HCEC 1CT (cell line): Measurements from ENCODE around the gene PANK2.
"Not testable (repeated sequence)": the region's sequence is repeated elsewhere in the genome, so short reads cannot be mapped to it uniquely, and the experiment has no call there.

Experiments used
- DNase-seq: peaks from one replicate; pipeline ENCODE4 v3.0.0-alpha.2; 2017

PANK2 gene

DNA sequence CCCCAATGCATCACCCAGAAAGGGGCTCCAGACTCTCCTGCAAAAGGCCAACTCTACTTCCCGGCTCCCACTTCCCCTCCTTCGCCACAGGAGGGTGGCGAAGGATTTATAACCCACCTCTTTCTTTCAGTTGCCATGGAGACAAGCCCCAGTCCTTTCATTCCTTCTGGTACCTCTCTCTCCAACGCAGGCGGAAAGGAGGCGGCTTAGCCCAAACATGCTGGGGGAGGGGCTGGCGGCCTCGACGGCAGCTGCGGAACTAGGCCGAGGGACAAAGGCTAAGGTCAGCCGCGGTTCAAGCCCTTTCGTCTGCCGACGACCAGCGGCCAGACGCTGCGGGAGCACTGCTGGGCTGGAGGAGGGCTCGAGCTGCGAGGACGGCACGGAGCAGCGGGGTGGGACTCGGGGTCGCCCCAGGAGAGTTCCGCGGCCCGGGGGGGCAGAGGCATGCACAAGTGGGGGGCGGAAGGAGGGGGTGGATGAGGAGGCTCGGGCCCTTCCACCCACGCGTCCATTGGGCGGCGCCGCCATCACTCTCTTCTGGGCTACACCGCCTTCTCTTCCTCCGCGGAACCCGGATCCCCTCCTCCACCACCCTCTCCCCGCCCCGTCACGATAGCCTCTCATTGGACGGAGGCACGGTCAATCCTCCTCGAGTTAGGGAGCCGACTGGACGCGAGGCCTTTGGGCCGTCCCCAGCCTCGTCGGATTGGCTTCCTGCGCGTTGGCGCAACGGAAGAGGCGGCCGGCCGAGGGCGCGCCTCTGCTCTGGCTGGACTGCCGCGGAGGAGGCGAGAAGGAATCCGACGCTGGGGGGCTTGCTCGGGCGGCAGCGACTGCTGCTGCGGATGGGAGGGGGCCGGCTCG is at the start of gene PANK2:
Gene PANK2 (plus strand): TSS at position 766 of the 867 bp plus-strand sequence.
- peak; percentile 98 for DNase-seq

DNA sequence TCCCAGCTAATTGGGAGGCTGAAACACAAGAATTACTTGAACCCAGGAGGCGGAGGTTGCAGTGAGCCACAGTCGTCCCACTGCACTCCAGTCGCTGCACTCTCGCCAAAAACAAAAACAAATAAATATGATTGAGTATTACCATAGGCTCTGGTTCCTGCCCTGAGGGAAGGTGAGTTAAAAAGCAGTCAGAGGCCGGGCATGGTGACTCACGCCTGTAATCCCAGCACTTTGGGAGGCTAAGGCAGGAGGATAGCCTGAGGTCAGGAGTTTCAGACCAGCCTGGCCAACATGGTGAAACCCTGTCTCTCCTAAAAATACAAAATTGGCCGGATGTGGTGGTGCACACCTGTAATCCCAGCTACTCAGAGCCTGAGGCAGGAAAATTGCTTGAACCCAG is 49.0 kb upstream of the PANK2 start:
- DNase-seq: not testable (repeated sequence)

DNA sequence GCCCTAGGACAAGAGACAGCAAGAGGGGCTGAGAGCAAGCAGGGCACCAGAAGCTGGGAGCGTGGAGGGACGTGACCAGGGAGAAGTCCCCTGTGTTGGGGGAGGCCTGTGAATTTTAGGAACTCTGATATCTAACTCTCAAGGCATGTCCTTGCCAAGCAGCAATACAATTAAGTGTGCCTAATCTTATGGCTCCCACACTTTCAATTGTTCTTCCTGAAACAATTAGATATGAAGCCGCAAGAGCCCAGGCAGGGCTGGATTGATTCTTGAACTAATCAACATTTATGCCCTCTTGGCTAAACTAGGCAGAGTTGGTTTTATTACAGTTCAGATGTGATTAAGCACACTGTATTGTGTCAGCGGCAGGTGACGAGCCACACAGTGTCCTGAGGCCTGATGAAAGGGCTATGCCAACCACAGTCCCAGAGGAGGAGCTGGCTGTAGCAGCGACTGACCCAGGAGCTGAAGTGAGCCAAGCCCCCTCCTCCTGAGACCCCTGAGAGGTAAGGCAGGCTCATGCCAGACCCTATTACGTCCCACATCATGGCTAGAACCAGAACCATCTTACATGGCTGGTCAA is 46.7 kb upstream of the PANK2 start:
- DNase-seq: no peak

DNA sequence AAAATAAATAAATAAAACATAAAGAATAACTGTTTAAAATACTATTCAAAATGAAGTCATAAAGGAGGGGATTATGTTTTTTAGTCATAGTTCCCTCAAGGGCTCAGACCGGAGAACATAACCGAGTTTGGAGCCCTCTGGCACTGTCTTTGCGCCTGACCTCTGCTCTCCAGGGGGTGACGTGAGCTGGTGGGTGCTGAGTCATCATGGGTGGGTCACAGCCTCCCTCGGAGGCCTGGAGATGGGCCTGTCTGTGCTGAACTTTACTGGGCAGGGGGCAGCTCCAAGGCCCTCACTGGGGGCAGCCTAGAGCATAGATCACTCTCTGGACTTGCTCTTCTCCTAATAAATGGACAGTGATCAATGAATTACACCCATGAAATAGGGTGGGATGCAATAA is 45.7 kb upstream of the PANK2 start:
- peak; percentile 93 for DNase-seq

DNA sequence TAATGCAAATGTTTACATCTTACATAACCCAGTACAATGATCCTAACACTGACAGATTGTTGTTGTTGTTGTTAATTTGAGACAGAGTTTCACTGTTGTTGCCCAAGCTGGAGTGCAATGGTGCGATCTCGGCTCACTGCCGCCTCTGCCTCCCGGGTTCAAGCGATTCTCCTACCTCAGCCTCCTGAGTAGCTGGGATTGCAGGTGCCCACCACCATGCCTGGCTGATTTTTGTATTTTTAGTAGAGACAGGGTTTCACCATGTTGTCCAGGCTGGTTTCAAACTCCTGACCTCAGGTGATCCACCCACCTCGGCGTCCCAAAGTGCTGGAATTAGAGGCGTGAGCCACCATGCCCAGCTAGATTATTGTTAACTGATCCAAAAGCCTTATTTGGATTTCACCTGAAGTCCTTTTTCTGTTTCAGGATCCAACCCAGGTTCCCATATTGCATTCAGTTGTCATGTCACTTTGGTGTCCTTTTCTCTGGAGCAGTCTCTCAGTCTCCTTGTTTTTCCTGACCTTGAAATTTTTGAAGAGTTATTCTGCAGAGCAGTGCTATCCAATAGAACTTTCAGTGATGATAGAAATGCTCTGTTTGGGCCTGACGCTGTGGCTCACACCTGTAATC is 45.1 kb upstream of the PANK2 start:
- DNase-seq: not testable (repeated sequence)

DNA sequence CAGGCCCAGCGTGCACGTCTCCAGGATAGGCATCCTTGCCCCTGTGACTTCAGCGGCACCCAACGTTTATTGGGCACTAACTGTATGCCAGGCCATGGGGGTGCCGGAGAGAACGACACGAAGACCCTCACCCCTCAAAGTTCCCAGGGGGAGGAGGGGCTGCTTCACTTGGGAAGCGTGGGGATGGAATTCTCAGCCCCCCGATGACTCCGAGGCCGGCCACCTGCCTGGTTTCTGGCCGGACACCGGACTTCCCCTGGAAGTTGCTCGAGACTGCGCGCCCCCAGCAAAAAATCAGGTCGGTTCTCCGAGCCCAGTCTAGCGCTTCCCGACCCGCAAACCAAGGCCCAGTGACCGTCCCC is 42.8 kb upstream of the PANK2 start:
- DNase-seq: no peak

DNA sequence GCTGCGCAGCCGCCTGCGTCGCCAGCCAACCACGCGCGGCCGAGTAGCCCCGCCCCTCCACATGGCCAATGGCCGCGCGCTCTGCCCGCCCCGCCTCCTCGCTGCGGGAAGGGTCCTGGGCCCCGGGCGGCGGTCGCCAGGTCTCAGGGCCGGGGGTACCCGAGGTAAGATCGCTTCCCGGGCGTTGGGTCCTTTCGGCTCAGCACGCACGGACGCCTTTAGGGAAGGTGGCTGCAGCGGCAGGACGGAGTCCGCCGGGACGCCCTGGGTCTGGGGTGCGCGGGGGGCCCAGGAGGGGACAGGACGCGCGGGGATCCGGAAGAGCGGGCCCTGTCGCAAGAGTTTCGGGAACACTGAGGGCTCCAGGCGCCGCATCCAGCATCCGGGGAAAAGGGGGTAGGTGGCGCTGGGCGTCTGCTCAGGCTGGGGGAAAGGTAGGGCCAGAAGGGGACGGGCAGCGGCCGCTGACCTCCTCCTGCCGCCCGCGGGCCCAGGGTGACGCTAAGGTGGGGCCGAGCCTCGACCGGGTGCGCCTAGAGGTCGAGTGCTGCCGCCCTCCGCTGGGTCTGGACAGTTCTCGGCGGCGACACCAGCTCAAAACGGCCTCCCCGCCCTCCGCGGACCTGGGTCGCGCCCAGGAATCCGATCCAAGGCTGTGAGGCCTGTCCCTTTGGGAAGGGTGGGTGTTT is 42.3 kb upstream of the PANK2 start, which contains the start of gene MAVS:
Gene MAVS (plus strand): TSS at position 95 of the 689 bp plus-strand sequence. CDS start 7,791 bp downstream, outside the sequence.
- peak; percentile 76 for DNase-seq

DNA sequence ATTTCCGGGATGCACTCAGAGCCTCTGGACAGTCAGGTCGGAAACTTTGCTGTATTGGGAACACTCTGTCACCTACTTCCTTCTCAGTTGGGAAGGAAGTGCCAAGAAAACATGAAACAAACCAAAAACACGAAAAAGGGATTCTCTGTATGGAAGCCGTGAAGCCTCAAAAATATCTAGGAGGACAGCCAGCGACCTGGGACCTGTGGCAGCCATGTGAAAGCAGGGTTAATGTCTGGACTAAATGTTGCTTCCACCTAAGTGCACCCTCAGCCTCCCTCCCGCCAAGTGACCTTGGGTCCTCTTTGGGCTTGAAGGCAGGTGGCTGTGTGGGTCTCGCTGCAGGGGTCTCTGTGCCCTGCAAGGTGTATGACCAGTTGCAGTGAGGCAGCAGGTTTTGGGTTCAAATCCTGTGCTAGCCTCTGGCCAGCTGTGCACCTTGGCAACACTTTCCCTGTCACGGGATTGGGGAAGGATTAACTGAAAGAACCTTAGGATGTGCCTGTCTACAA is 41.7 kb upstream of the PANK2 start:
- DNase-seq: no peak

DNA sequence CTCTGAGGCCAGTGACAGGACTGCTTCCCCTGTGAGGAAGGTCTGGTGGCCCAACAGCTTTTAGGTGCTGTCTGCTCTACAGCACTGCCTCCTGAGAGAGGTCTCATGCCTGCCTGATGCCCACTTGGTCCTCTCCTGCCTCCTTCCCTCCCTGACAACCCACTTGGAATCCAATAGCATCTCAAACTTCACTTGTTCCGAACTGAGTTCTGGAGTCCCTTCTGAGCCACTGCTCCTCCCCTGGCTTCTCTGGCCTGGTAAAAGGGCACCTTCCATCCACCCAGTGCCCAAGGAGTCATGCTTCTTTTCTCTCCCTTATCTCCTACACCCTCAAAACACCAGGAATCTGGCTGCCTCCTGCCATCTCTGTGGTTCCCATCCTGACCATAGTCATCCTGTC is 40.6 kb upstream of the PANK2 start:
- DNase-seq: no peak

DNA sequence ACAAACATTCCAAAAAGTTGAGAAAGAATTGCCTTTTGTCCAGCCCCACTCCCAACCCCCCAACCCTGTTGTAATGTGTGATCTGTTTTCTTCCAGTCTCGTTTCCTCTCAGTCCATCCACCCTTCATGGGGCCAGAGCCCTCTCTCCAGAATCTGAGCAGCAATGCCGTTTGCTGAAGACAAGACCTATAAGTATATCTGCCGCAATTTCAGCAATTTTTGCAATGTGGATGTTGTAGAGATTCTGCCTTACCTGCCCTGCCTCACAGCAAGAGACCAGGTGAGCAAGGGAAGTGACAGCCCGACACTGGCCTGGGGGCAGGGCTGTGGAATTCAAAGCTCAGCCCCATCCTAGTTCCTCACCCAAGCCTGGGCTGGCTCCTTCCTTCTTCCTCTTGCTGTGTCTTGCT is 34.7 kb upstream of the PANK2 start:
- no peak for DNase-seq

DNA sequence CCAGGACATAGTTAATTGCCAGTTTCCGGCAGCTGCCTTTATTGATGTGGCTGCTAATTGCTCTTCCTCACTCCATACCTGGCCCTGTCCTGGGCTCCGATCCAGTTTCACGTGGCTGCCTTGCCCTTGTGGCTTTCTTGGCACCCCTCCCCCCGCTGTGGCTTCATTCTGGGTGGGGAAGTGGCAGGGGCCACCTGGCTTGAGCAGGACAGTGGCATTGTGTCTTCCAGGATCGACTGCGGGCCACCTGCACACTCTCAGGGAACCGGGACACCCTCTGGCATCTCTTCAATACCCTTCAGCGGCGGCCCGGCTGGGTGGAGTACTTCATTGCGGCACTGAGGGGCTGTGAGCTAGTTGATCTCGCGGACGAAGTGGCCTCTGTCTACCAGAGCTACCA is 31.8 kb upstream of the PANK2 start:
- DNase-seq: no peak

DNA sequence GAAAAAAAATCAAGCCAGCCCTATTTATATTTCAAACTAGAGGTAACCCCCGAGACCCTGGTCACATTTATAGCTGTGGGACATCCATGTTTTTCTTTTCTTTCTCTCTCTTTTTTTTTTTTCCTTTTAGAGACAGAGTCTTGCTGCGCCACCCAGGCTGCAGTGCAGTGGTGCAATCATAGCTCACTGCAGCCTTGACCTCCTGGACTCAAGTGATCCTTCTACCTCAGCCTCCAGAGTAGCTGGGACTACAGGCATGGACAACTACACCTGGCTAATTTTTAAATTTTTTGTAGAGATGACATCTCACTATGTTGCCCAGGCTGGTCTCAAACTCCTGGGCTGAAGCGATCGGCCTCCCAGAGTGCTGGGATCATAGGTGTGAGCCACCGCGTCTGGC is 30.5 kb upstream of the PANK2 start:
- no peak for DNase-seq

DNA sequence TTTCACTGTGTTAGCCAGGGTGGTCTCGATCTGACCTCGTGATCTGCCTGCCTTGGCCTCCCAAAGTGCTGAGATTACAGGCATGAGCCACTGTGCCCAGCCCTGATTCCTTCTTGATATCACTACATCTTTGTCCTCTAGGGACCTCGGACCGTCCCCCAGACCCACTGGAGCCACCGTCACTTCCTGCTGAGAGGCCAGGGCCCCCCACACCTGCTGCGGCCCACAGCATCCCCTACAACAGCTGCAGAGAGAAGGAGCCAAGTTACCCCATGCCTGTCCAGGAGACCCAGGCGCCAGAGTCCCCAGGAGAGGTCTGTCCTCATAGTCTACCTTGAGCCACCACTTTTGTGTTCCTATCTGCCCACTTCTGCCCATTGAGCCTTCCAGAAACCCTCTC is 28.0 kb upstream of the PANK2 start:
- no peak for DNase-seq

DNA sequence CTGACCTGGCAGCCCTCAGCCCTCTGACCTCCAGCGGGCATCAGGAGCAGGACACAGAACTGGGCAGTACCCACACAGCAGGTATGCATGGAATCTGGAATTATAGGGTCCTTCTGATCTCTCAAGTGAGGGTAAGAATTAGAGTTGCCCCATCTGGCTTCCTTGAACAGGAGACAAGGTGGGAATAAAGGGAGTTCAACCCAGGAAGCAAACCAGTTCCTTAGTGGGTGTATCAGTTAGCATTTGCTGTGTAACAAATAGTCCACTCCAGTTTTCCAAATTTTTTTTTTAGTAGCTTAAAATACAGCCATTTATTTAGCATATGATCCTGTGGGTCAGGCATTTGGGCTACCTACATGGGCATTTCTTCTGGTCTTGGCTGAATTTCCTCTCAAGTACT is 26.9 kb upstream of the PANK2 start:
- DNase-seq: no peak

DNA sequence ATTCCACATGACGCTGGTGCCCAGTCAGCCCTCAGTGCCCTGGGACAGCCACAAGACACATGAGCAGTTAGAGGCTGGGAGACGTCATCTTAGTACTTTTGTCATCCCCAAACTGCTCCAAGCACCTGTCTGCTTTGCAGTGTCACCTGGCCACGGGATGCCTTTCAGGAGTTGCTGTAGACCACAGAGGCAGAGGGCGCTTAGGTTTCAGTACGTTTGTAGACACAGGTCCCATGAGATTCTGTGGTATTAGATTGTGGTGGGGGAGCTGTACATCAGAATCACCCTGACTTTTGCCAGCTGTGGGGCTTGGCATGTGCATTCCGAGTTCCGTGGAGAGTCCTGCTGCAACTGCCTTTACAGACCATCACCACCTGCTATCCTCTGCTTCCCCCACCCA is 25.9 kb upstream of the PANK2 start:
- no peak for DNase-seq

DNA sequence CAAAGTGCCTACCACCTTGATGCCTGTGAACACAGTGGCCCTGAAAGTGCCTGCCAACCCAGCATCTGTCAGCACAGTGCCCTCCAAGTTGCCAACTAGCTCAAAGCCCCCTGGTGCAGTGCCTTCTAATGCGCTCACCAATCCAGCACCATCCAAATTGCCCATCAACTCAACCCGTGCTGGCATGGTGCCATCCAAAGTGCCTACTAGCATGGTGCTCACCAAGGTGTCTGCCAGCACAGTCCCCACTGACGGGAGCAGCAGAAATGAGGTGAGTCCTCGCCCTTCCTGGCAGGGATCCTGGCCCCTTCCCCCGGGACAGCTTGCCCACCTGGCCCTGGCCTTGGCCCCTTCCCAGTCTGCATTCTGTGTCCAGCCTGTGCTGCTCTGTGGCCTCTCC is 24.7 kb upstream of the PANK2 start:
- DNase-seq: no peak

DNA sequence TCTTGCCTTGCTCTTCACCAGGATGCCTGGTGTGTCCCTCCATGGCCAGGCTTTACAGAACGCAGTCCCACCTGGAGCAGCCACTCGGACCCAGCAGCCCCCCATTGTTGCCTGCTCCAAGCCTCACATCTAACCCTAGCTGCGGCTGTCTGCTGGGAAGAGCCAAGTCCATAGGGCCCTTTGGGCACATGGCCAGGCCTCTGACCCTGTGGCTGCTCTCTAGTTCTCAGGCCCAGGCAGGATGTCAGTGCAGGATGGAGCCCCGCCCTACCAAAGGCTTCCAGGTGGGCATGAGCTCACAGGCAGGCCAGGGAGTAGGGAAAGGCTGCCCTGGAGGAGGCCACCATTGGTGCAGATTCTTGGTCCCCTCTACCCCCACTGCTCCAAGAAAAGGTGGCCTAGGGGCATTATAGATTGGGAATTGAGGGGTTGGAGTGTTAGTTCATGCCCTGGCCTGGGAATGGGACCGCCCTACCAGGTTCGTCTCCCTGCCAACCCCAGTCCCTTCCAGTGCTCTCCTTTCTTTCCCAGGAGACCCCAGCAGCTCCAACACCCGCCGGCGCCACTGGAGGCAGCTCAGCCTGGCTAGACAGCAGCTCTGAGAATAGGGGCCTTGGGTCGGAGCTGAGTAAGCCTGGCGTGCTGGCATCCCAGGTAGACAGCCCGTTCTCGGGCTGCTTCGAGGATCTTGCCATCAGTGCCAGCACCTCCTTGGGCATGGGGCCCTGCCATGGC is 23.9 kb upstream of the PANK2 start:
- DNase-seq: no peak

DNA sequence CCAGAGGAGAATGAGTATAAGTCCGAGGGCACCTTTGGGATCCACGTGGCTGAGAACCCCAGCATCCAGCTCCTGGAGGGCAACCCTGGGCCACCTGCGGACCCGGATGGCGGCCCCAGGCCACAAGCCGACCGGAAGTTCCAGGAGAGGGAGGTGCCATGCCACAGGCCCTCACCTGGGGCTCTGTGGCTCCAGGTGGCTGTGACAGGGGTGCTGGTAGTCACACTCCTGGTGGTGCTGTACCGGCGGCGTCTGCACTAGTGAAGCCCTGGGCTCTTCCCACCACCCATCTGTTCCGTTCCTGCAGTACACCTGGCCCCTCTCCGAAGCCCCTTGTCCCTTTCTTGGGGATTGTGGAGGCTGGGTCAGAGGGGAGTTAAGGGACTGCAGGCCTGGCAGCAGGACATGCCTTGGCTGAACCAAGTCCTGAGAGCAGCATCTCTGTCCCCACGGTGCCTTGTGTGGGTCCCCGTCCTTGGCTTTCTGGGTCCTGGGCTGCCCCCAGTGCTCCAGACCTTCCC is 23.2 kb upstream of the PANK2 start:
- no peak for DNase-seq

DNA sequence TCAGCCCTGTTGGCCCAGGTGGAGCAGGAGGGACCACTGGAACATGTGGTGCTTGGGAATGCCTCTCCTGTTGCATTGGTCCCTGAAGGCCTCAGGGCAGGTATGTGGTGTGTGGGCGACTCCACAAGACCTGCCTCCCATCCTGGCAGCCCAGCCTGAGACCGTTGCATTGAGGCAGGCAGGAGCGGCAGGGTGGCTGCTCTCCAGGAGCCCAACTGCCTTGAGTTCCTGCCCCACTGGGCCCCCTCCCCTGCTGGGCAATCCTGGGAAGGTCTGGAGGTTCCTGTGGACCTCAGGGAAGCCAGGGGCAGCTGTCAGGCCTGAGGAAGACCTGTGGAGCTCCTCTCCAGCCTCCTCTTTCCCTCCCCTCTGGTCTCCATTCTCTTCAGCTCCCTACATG is 22.7 kb upstream of the PANK2 start:
- DNase-seq: no peak

DNA sequence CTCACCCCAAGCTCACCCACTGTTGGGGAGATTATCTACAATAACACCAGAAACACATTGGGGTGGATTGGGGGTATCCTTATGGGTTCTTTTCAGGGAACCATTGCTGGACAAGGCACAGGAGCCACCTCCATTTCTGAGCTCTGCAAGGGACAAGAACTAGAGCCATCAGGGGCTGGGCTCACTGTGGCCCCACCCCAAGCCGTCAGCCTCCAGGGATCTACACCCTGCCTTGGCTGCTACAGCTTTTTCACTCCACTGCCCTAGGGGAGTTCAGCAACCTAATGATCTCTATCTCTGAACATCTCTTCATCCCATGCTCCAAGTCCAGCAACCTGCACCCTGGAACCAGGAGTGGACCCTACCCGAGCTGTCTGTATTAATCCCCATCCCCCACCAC is 21.4 kb upstream of the PANK2 start:
- DNase-seq: no peak

DNA sequence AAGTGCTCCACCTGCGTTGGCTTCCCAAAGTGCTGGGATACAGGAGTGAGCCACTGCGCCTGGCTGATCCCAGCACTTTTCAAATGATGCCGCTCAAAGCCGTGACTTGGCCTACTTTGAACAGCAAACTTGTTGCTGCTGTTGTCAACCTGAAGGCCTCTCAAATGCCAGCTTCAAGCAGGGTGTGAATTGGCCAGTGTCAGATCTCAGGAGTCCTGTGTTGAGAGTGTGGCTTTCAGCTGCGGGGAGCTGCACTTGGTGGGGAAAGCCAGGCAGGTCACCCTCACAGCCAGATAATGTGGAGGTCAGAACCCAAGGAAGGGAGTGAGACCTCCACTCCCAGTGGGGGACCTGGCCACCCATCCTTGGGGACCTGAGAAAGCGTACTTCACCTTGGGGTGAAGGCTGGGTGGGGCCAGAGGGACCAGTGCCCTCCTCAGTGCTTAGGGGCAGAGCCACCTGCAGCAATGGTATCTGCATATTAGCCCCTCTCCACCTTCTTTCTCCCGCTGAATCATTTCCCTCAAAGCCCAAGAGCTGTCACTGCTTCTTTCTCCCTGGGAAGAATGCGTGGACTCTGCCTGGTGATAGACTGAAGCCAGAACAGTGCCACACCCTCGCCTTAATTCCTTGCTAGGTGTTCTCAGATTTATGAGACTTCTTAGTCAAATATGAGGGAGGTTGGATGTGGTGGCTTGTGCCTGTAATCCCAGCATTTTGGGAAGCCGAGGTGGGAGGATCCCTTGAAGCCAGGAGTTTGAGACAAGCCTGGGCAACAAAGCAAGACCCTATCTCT is 19.1 kb upstream of the PANK2 start:
- no peak for DNase-seq
